ENCODE measurements around the gene ARL4D.
"Not testable (repeated sequence)": the region's sequence is repeated elsewhere in the genome, so short reads cannot be mapped to it uniquely, and the experiment has no call there.

ARL4D gene

DNA sequence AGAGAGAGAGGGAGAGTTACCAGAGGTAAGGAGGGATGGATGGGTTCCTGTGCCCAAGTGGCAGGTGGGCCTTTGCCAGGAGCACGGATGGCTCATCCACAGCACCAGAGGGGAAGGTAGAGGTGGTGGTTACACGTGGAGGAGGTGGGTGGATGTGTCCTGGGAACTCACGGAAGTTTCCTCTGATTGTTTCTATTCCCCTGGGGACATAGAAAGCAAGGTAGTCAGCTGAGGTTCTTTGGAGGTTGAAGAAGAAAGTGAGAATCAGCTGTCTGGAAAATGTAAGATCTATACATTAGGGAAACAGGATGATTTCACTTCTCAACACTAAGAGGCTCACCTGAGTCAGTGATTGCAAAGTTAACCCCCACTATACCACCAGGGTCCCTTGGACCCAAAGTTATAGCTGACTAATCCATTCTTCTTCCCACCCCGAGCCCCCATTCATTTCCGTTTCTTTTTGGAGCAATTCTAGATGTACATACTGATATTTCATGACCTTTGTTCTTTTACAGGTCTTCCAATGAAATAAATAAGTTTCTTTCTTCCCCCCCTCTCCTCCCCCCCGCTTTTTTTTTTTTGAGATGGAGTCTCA, 27.5 kb upstream of the ARL4D start:
- peaks cover 17% of the 10 kb centered on the region for H3K4me1 ChIP-seq (ENCODE audit: control insufficient read depth, insufficient read depth, low read length)
- H3K27ac ChIP-seq (ENCODE audit: low read depth, low read length), result no peak overlapping the region
- no peaks in the 10 kb centered on the region for H3K9me3 ChIP-seq (ENCODE audit: control insufficient read depth, insufficient read depth, low read length)
- H3K27me3 ChIP-seq (ENCODE audit: control insufficient read depth, insufficient read depth, low read length), result no peaks in the 10 kb centered on the region
- no peak overlapping the region for H3K4me3 ChIP-seq (ENCODE audit: low read depth, low read length)
- no peaks in the 10 kb centered on the region for H3K36me3 ChIP-seq (ENCODE audit: control insufficient read depth, insufficient read depth, low read length)
- no peak overlapping the region for H3K9ac ChIP-seq (ENCODE audit: low read depth, low read length)

DNA sequence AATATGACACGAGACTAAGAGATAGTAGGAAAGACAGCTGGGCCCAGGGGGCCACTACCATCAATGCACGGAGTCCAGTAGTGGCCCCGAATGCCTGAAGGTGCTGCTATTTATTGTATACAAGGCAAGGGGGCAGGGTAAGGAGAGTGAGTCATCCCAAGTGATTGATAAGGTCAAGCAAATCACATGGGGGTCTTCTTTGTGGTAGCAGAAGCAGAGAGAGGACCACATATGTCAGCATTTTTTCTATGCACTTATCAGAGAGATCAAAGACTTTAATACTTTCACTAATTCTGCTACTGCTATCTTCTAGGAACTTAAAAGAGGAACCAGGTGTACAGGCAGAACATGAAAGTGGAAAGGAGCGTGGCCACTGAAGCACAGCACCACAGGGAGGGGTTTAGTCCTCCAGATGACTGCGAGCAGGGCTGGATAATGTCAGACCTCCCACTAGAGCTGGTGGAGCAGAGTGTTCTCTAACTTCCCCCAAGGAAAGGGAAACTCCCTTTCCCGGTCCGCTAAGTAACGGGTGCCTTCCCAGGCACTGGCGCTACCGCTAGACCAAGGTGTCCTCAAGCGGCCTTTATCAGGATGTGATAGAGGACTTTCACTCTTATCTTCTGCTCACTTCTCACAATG, 26.4 kb upstream of the ARL4D start:
- H3K4me1 ChIP-seq (ENCODE audit: control insufficient read depth, insufficient read depth, low read length), result peaks cover 13% of the 10 kb centered on the region
- no peak overlapping the region for H3K27ac ChIP-seq (ENCODE audit: low read depth, low read length)
- H3K27me3 ChIP-seq (ENCODE audit: control insufficient read depth, insufficient read depth, low read length), result no peaks in the 10 kb centered on the region
- H3K4me3 ChIP-seq (ENCODE audit: low read depth, low read length), result no peak overlapping the region
- no peak overlapping the region for H3K9ac ChIP-seq (ENCODE audit: low read depth, low read length)
- no peaks in the 10 kb centered on the region for H3K9me3 ChIP-seq (ENCODE audit: control insufficient read depth, insufficient read depth, low read length)
- no peaks in the 10 kb centered on the region for H3K36me3 ChIP-seq (ENCODE audit: control insufficient read depth, insufficient read depth, low read length)

- Histone ChIP-seq H3K9ac (ENCODE audit: low read depth, low read length) (no peak overlapping the region), H3K36me3 (ENCODE audit: control insufficient read depth, insufficient read depth, low read length) (no peaks in the 10 kb centered on the region), H3K9me3 (ENCODE audit: control insufficient read depth, insufficient read depth, low read length) (no peaks in the 10 kb centered on the region), H3K27ac (ENCODE audit: low read depth, low read length) (no peak overlapping the region), H3K4me3 (ENCODE audit: low read depth, low read length) (no peak overlapping the region), H3K27me3 (ENCODE audit: control insufficient read depth, insufficient read depth, low read length) (no peaks in the 10 kb centered on the region), H3K4me1 (ENCODE audit: control insufficient read depth, insufficient read depth, low read length) (peaks cover 10% of the 10 kb centered on the region; the same call in 1 of the 2 replicates)
Observed at GRCh38 chr17:43373356-43373755, 25.4 kb upstream of the ARL4D start.

DNA sequence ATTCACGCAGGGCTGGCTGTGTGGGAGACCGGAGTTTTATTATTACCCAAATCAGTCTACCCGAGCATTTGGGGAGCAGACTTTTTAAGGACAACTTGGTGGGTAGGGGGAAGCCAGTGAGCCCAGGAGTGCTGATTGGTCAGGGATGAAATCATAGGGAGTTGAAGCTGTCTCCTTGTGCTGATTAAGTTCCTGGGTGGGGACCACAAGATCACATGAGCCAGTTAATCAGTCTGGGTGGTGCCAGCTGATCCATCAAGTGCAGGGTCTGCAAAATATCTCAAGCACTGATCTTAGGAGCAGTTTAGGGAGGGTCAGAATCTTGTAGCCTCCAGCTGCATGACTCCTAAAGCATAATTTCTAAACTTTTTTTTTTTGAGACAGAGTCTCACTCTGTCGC, 22.9 kb upstream of the ARL4D start:
- not testable (repeated sequence) for H3K4me3 ChIP-seq (ENCODE audit: low read depth, low read length); H3K4me1 ChIP-seq (ENCODE audit: control insufficient read depth, insufficient read depth, low read length); H3K27ac ChIP-seq (ENCODE audit: low read depth, low read length); H3K36me3 ChIP-seq (ENCODE audit: control insufficient read depth, insufficient read depth, low read length); H3K9ac ChIP-seq (ENCODE audit: low read depth, low read length); H3K27me3 ChIP-seq (ENCODE audit: control insufficient read depth, insufficient read depth, low read length); H3K9me3 ChIP-seq (ENCODE audit: control insufficient read depth, insufficient read depth, low read length)

GRCh38 chr17:43377056-43377810, 21.6 kb upstream of the ARL4D start:
- Histone ChIP-seq H3K4me1 (ENCODE audit: control insufficient read depth, insufficient read depth, low read length) (no peaks in the 10 kb centered on the region), H3K4me3 (ENCODE audit: low read depth, low read length) (no peak overlapping the region), H3K27ac (ENCODE audit: low read depth, low read length) (no peak overlapping the region), H3K36me3 (ENCODE audit: control insufficient read depth, insufficient read depth, low read length) (no peaks in the 10 kb centered on the region), H3K9ac (ENCODE audit: low read depth, low read length) (no peak overlapping the region), H3K9me3 (ENCODE audit: control insufficient read depth, insufficient read depth, low read length) (peaks cover 5% of the 10 kb centered on the region; the same call in 1 of the 2 replicates), H3K27me3 (ENCODE audit: control insufficient read depth, insufficient read depth, low read length) (no peaks in the 10 kb centered on the region)

DNA sequence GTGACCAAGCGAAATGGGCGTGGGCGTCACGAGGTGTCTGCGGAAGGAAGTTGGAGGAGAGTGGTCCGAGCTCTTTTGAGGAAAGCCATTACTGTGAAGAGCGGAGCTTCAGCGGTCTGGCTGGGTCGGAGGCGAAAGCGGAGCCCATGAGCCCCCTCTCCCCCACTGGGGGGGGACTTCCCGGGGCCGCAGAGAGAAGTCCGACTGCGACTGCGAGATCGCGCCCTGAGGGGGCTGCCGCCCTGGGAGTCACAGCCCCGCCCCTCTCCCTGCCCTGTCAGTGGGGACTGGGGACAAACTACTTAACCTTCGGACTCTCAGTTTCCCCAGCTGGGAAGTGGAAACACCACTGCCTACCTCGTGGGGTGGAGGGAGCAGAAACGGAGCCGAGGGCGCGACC, 20.0 kb upstream of the ARL4D start:
- no peaks in the 10 kb centered on the region for H3K27me3 ChIP-seq (ENCODE audit: control insufficient read depth, insufficient read depth, low read length)
- no peak overlapping the region for H3K9ac ChIP-seq (ENCODE audit: low read depth, low read length)
- no peak overlapping the region for H3K4me3 ChIP-seq (ENCODE audit: low read depth, low read length)
- H3K36me3 ChIP-seq (ENCODE audit: control insufficient read depth, insufficient read depth, low read length), result no peaks in the 10 kb centered on the region
- peaks cover 5% of the 10 kb centered on the region; the same call in 1 of the 2 replicates for H3K9me3 ChIP-seq (ENCODE audit: control insufficient read depth, insufficient read depth, low read length)
- H3K4me1 ChIP-seq (ENCODE audit: control insufficient read depth, insufficient read depth, low read length), result no peaks in the 10 kb centered on the region
- H3K27ac ChIP-seq (ENCODE audit: low read depth, low read length), result no peak overlapping the region

DNA sequence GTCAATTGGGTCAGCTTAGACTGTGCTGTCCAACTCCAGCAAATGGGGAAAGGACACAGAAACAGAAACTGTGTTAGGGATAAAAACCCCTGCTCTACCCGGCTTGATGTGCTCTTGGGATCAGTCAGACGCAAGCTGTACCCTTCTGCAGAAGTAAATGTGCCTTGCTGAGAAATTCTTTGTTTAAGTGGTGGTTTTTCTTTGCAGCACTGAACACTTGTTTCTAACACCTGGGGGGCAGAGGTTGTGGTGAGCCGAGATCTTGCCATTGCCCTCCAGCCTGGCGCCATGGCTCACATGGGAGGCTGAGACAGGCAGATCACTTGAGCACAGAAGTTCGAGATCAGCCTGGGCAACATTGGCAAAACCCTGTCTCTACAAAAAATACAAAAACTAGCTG, 18.5 kb upstream of the ARL4D start:
- no peaks in the 10 kb centered on the region for H3K27me3 ChIP-seq (ENCODE audit: control insufficient read depth, insufficient read depth, low read length)

GRCh38 chr17:43381204-43381603, 17.6 kb upstream of the ARL4D start:
- H3K27me3 ChIP-seq (ENCODE audit: control insufficient read depth, insufficient read depth, low read length), result no peaks in the 10 kb centered on the region
- H3K9ac ChIP-seq (ENCODE audit: low read depth, low read length), result no peak overlapping the region
- H3K9me3 ChIP-seq (ENCODE audit: control insufficient read depth, insufficient read depth, low read length), result peaks cover 5% of the 10 kb centered on the region; the same call in 1 of the 2 replicates
- H3K36me3 ChIP-seq (ENCODE audit: control insufficient read depth, insufficient read depth, low read length), result no peaks in the 10 kb centered on the region
- H3K27ac ChIP-seq (ENCODE audit: low read depth, low read length), result no peak overlapping the region
- H3K4me1 ChIP-seq (ENCODE audit: control insufficient read depth, insufficient read depth, low read length), result no peaks in the 10 kb centered on the region
- H3K4me3 ChIP-seq (ENCODE audit: low read depth, low read length), result no peak overlapping the region

More for the DNA sequence above, 18.5 kb upstream of the ARL4D start:
- Histone ChIP-seq H3K4me1 (ENCODE audit: control insufficient read depth, insufficient read depth, low read length) (no peaks in the 10 kb centered on the region), H3K36me3 (ENCODE audit: control insufficient read depth, insufficient read depth, low read length) (no peaks in the 10 kb centered on the region), H3K4me3 (ENCODE audit: low read depth, low read length) (no peak overlapping the region), H3K9me3 (ENCODE audit: control insufficient read depth, insufficient read depth, low read length) (peaks cover 5% of the 10 kb centered on the region; the same call in 1 of the 2 replicates), H3K27ac (ENCODE audit: low read depth, low read length) (no peak overlapping the region), H3K9ac (ENCODE audit: low read depth, low read length) (no peak overlapping the region)

GRCh38 chr17:43381621-43382020, 17.2 kb upstream of the ARL4D start:
- H3K4me1 ChIP-seq (ENCODE audit: control insufficient read depth, insufficient read depth, low read length), result no peaks in the 10 kb centered on the region
- no peak overlapping the region for H3K27ac ChIP-seq (ENCODE audit: low read depth, low read length)
- H3K27me3 ChIP-seq (ENCODE audit: control insufficient read depth, insufficient read depth, low read length), result no peaks in the 10 kb centered on the region
- H3K9ac ChIP-seq (ENCODE audit: low read depth, low read length), result no peak overlapping the region
- H3K36me3 ChIP-seq (ENCODE audit: control insufficient read depth, insufficient read depth, low read length), result no peaks in the 10 kb centered on the region
- peaks cover 5% of the 10 kb centered on the region; the same call in 1 of the 2 replicates for H3K9me3 ChIP-seq (ENCODE audit: control insufficient read depth, insufficient read depth, low read length)
- no peak overlapping the region for H3K4me3 ChIP-seq (ENCODE audit: low read depth, low read length)

DNA sequence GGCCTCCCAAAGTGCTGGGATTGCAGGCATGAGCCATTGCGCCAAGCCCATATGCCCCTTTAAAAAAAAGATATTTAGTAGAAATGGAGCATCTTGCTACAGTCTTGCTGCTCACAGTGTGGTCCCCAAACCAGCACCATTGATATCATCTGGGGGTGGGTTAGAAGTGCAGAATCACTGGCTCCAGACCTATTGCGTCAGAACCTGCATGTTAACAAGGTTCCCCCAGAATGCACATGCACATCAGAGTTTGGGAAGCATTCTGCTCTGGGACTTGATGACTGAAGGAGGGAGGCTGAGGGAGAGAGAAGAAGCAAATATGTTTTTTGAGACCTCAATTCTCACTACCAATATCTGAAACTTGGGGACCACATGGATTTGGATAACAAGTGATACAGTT, 16.0 kb upstream of the ARL4D start:
- H3K9ac ChIP-seq (ENCODE audit: low read depth, low read length), result no peak overlapping the region
- no peak overlapping the region for H3K4me3 ChIP-seq (ENCODE audit: low read depth, low read length)
- H3K9me3 ChIP-seq (ENCODE audit: control insufficient read depth, insufficient read depth, low read length), result peaks cover 5% of the 10 kb centered on the region; the same call in 1 of the 2 replicates
- no peaks in the 10 kb centered on the region for H3K4me1 ChIP-seq (ENCODE audit: control insufficient read depth, insufficient read depth, low read length)
- no peak overlapping the region for H3K27ac ChIP-seq (ENCODE audit: low read depth, low read length)
- H3K36me3 ChIP-seq (ENCODE audit: control insufficient read depth, insufficient read depth, low read length), result no peaks in the 10 kb centered on the region
- H3K27me3 ChIP-seq (ENCODE audit: control insufficient read depth, insufficient read depth, low read length), result no peaks in the 10 kb centered on the region

DNA sequence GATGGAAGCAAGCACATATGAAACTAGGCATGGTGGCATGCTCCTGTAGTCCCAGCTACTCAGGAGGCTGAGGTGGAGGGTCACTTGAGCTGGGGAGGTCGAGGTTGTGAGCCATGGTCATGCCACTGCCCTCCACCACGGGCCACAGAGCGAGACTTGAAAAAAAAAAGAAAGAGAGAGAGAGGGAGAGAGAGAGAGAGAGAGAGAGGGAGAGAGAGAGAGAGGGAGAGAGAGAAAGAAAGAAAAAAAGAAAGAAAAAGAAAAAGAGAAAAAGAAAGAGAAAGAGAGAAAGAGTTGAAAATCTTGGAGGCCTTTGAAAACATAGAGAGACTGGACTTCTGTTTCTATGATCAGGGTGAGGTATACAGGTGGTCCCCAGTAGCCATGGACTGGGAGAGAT, 15.4 kb upstream of the ARL4D start:
- no peaks in the 10 kb centered on the region for H3K4me1 ChIP-seq (ENCODE audit: control insufficient read depth, insufficient read depth, low read length)
- no peak overlapping the region for H3K27ac ChIP-seq (ENCODE audit: low read depth, low read length)
- H3K27me3 ChIP-seq (ENCODE audit: control insufficient read depth, insufficient read depth, low read length), result no peaks in the 10 kb centered on the region
- no peak overlapping the region for H3K4me3 ChIP-seq (ENCODE audit: low read depth, low read length)
- H3K9ac ChIP-seq (ENCODE audit: low read depth, low read length), result no peak overlapping the region
- peaks cover 5% of the 10 kb centered on the region; the same call in 1 of the 2 replicates for H3K9me3 ChIP-seq (ENCODE audit: control insufficient read depth, insufficient read depth, low read length)
- no peaks in the 10 kb centered on the region for H3K36me3 ChIP-seq (ENCODE audit: control insufficient read depth, insufficient read depth, low read length)

Measured in HUES48 (cell line).